ENCODE measurements around the gene SURF2.

GRCh38 chr9:133368249-133368881, 12.0 kb downstream of the SURF2 start:
- no peak for TF ChIP-seq CTCF (conservative IDR thresholded peaks at IDR 0.05; ENCODE audit: low read length)
- TF ChIP-seq EZH2phosphoT487 (IDR thresholded peaks at IDR 0.05; ENCODE audit: borderline replicate concordance) = no peak

All from Loucy (cell line).